Measurements from ENCODE around the gene PTPRT. TPM values are rescaled to one million over a fixed set of nuclear protein-coding genes. Genes with fewer than 3 reads are reported as not detected.

The PTPRT gene
- total RNA-seq, 2 donors from 2014 or later, result not detected

DNA sequence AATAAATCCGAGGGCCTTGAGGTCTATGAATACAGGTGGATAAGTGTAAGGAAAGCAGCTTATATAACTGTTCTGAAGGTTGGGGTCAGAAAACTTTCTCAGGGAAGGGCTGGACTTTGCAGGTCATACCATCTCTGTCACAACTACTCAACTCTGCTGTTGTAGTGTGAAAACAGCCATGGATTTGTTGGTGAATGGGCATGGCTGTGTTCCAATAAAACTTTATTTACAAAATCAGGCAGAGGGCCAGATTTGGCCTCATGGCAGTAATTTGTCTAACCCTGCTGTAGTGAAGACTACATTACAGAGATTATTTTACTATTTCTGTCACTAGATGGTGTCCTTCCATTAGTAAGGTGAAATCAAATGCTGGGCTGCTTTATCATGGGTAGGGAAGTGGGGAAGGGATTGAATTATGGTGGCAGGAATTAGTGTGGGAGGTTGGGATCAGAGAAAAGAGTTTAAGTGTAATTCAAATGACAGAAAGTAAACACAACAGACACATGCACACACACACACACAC is 1161.9 kb downstream of the PTPRT start:
- Histone ChIP-seq H3K27me3 (replicated peaks; ENCODE audit: insufficient read depth) (no peaks in the 10 kb centered on the region), H3K9me3 (no peaks in the 10 kb centered on the region), H3K4me1 (ENCODE audit: control insufficient read depth in 1 of 2, low read depth in 2 of 2) (no peaks in the 10 kb centered on the region), H3K27ac (no peak overlapping the region), H3K36me3 (no peaks in the 10 kb centered on the region), H3K4me3 (no peak overlapping the region)
- DNase-seq (ENCODE audit: low spot score) (no peak), ATAC-seq (ENCODE audit: insufficient number of reproducible peaks, low FRiP score, low read depth) (no peak)
- TF ChIP-seq, protein P1, sequence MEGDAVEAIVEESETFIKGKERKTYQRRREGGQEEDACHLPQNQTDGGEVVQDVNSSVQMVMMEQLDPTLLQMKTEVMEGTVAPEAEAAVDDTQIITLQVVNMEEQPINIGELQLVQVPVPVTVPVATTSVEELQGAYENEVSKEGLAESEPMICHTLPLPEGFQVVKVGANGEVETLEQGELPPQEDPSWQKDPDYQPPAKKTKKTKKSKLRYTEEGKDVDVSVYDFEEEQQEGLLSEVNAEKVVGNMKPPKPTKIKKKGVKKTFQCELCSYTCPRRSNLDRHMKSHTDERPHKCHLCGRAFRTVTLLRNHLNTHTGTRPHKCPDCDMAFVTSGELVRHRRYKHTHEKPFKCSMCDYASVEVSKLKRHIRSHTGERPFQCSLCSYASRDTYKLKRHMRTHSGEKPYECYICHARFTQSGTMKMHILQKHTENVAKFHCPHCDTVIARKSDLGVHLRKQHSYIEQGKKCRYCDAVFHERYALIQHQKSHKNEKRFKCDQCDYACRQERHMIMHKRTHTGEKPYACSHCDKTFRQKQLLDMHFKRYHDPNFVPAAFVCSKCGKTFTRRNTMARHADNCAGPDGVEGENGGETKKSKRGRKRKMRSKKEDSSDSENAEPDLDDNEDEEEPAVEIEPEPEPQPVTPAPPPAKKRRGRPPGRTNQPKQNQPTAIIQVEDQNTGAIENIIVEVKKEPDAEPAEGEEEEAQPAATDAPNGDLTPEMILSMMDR (IDR thresholded peaks at IDR 0.05), result no peak

GRCh38 chr20:42026599-42026998 is 1163.1 kb downstream of the PTPRT start:
- no peaks in the 10 kb centered on the region for H3K36me3 ChIP-seq
- TF ChIP-seq, protein P1 (IDR thresholded peaks at IDR 0.05), result no peak
- no peaks in the 10 kb centered on the region for H3K27me3 ChIP-seq (replicated peaks; ENCODE audit: insufficient read depth)
- no peak overlapping the region for H3K27ac ChIP-seq
- no peaks in the 10 kb centered on the region for H3K9me3 ChIP-seq
- ATAC-seq (ENCODE audit: insufficient number of reproducible peaks, low FRiP score, low read depth) (no peak), DNase-seq (ENCODE audit: low spot score) (no peak)
- no peaks in the 10 kb centered on the region for H3K4me1 ChIP-seq (ENCODE audit: control insufficient read depth in 1 of 2, low read depth in 2 of 2)
- no peak overlapping the region for H3K4me3 ChIP-seq

GRCh38 chr20:42024653-42025052 is 1165.1 kb downstream of the PTPRT start:
- H3K4me1 ChIP-seq (ENCODE audit: control insufficient read depth in 1 of 2, low read depth in 2 of 2), result no peaks in the 10 kb centered on the region
- H3K36me3 ChIP-seq, result no peaks in the 10 kb centered on the region
- H3K27ac ChIP-seq, result no peak overlapping the region
- no peak overlapping the region for H3K4me3 ChIP-seq
- TF ChIP-seq, protein P1 (IDR thresholded peaks at IDR 0.05), result no peak
- no peaks in the 10 kb centered on the region for H3K27me3 ChIP-seq (replicated peaks; ENCODE audit: insufficient read depth)
- DNase-seq (ENCODE audit: low spot score), result no peak
- ATAC-seq (ENCODE audit: insufficient number of reproducible peaks, low FRiP score, low read depth), result no peak
- H3K9me3 ChIP-seq, result no peaks in the 10 kb centered on the region
